Retinal pigment epithelial cell (primary cell): Measurements from ENCODE around the gene ACER3.

Experiments
- DNase-seq: peaks from one replicate; pipeline ENCODE4 v3.0.0-alpha.2; 2010; ENCODE audit warnings: low read depth
- H3K4me3 ChIP-seq: 2 replicates; pipeline ENCODE4 v1.5.1; 2011; ENCODE audit warnings: mild to moderate bottlenecking, low read length, control low read depth, moderate library complexity
- CTCF ChIP-seq: conservative IDR thresholded peaks from 2 replicates; pipeline ENCODE4 v1.5.1; 2011; ENCODE audit warnings: low read depth, low read length, control low read depth, inconsistent platforms

Gene ACER3

GRCh38 chr11:77019976-77020595, 159.4 kb downstream of the ACER3 start:
- TF ChIP-seq CTCF, result no peak
- DNase-seq, result no peak
- H3K4me3 ChIP-seq, result no peak overlapping the region

- H3K4me3 ChIP-seq, result no peak overlapping the region
- no peak for DNase-seq
- TF ChIP-seq CTCF, result no peak
These were observed 160.0 kb downstream of the ACER3 start for GRCh38 chr11:77020734-77021133.

- no peak for TF ChIP-seq CTCF
- H3K4me3 ChIP-seq, result no peak overlapping the region
- DNase-seq, result no peak
These were observed 164.0 kb downstream of the ACER3 start for GRCh38 chr11:77024745-77025144.

- no peak for DNase-seq
- TF ChIP-seq CTCF, result no peak
These were observed 165.5 kb downstream of the ACER3 start for GRCh38 chr11:77026221-77026620.

GRCh38 chr11:77026743-77027142, 166.0 kb downstream of the ACER3 start:
- H3K4me3 ChIP-seq, result no peak overlapping the region
- DNase-seq, result no peak
- no peak for TF ChIP-seq CTCF

More at GRCh38 chr11:77026221-77026620, 165.5 kb downstream of the ACER3 start:
- H3K4me3 ChIP-seq, result no peak overlapping the region

GRCh38 chr11:77027275-77027674, 166.6 kb downstream of the ACER3 start:
- TF ChIP-seq CTCF, result no peak
- no peak overlapping the region for H3K4me3 ChIP-seq
- DNase-seq, result no peak

- no peak for TF ChIP-seq CTCF
- DNase-seq, result no peak
- no peak overlapping the region for H3K4me3 ChIP-seq
These were observed 169.1 kb downstream of the ACER3 start for GRCh38 chr11:77029829-77030228.
